DND-41 (cell line): ENCODE data around the gene NFE2L1.
"Not testable (repeated sequence)": the region's sequence is repeated elsewhere in the genome, so short reads cannot be mapped to it uniquely, and the experiment has no call there.

Experiments
- CTCF ChIP-seq: IDR thresholded peaks from 2 replicates; pipeline ENCODE4 v1.5.1; 2012; ENCODE audit warnings: borderline replicate concordance, low read length, moderate library complexity, mild to moderate bottlenecking; ENCODE audit not compliant: poor library complexity, severe bottlenecking; ENCODE audit errors: extremely low read depth
- EZH2 ChIP-seq: IDR thresholded peaks from 3 replicates; pipeline ENCODE4 v1.6.1; 2012; ENCODE audit warnings: borderline replicate concordance, low read depth, mild to moderate bottlenecking, moderate library complexity, low read length, inconsistent platforms; ENCODE audit not compliant: severe bottlenecking

- not testable (repeated sequence) for TF ChIP-seq CTCF, EZH2
These were observed 13.4 kb upstream of the NFE2L1 start for GRCh38 chr17:48034734-48035133.
